GM21390 (cell line): ENCODE measurements around the gene TMIGD1.

Experiments used
- ATAC-seq: cut with Tn5 transposase; IDR thresholded peaks from one replicate; pipeline ENCODE4 v1.9.1; 2021; ENCODE audit not compliant: unreplicated experiment

Gene TMIGD1

DNA sequence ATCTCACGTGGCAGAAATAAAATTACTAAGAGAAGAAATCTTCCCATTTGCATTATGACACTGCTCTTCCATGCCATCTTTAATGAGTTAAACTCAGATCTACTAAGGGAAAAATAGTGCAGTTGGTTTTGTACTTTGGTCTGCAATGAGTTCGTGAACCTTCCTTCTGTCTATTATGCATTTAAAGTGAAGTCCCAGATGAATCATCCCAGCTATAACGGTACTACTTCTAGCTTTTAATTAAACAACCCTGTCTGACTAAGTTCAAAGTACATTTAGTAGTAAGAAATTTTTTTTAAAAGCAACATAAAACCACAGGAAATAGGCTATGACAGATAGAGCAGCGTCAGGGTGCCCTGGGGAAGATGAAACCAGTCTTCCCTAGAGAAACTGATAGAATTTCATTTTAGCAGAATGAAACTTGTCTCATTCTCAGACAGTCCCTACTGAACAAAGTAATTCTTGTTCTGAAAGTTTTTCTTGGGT lies 1.8 kb downstream of the TMIGD1 start:
- peak; percentile 64 for ATAC-seq

DNA sequence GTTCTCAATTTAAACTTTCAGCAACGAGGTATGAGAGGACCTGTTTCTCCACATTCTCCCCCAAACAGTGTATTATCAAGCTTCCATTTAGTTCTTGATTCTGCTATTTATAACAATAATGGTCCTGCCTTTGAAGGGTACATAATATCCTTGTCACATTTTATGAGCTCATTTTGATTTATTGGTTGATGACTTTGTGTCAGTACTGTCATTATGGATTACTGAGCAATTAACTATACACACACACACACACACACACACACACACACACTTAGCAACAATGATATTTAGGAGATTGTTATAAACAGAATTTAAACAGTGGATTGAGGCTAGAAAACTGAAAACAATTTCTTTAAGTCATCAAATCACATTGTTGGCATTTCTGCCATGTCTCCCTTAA lies 7.0 kb downstream of the TMIGD1 start:
- no peak for ATAC-seq

DNA sequence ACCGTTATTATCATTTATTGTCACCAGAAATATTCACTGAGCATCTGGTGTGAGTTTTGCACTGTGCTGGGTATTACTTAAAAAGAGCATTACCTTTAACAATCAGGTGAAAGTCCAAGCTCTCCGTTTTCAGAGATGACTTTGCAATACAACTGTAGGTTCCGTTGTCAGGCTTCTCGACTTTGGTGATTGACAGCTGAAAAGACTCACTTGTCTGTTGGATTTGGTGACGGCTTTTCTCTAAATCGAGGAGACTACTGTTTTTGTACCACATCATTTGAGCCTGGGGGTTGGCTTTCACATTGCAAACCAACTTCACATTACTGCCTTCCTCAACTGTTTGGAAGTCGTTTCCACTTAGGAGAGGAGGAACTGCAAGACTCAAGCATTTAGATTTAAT lies 9.1 kb downstream of the TMIGD1 start:
- ATAC-seq: no peak

DNA sequence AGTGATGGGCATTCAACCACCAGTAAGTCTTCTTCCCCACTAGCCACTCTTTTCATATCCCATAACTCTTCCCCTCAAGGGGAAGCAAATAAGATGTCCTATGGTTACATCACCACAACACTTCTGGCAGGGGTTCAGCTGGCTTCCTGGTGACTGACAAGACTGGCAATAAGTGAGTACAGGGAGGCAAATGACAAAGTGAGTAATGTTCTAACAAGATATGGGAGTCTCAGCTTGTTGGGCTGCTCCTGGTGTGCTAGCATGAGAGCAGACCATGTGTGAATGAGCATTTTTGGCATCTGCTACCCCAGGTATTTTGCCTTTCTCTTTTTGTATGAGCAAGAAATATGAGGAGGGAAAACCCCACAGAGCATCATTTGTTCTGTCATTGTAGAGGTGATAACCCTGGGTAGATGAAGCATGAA lies 9.9 kb downstream of the TMIGD1 start:
- no peak for ATAC-seq

DNA sequence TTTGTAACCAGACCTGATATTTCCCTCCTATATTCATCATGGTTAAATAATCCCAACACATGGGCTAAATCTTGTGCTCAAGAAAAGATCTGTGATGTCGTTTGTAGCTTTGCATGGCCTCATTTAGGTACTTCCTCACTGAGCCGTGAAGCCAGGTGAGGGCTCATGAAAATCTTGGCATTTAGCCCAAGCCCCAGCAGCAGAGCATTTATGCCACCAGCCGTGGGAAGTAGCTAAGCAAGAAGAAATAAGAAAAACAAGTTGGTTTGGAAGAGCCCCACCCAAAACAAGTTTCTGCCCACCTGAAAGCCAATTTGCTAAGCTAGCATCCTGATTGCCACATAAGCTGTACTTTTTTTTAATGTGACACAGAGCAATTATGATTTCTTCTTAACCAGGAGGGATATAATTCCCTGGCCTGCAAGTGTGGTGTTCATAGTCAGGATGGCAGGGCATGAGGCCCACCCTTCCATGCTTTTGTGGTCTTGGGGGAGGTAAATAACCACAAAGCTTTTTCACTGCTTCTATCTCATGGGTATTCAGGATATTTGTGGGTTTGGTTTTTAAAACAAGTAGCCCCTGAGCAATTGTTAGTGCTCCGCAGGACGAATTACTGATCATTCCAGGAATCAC lies 10.5 kb downstream of the TMIGD1 start:
- ATAC-seq: no peak

DNA sequence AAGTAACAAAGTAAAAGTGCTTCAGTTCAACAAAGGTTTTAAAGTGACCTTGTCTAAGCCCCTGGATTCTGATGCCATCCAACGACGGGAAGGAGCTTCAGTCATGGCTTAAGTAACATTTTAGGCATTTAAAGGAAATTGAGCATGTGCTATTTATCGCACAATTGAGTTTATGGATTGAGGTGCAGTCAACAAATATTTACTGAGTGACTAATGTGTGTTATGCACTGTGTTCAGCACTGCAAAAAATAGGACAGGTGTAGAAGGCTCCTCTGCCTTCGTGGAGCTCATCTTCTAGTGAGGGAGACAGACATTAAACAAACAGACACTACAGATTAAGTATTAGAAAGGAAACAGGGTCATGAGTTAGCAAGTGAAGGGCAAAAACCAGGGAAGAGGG lies 12.5 kb downstream of the TMIGD1 start:
- no peak for ATAC-seq

DNA sequence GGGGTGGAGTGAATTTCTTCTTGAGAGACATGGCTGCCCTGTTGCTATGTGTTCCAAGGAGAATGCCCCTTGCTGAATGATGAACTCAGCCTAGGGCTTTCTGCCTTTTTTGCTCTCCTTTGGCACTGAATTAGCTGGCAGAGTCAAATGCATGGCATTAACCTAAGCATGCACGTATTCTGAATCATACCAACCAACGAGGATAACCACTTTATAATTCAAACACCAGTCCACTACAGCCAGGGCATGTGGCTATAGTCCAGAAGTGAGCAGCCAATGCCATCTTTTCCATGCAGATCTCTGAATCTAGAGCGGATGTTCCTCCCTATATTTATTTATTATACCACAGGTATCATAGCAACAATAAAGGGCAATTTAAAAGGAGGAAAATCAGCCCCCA lies 15.7 kb downstream of the TMIGD1 start:
- ATAC-seq: no peak

DNA sequence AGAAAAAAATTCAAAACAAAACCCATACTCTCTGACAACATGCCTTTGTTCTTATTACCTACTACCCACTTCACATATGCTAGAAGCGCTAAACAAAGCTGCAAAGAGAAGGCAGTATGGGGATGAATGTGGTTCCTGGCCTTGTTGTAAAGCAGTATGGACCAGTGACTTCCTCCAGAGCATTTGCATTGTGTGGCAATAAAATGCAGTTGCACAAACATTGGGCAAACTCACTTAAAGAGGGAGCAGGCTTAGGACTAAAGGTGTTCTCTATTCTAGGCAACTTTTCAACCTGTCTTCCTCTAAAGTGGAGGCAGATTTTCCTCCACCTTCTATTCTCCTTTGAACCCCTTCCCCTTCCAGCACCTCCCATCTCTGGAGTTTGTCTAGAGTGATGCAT lies 17.1 kb downstream of the TMIGD1 start:
- no peak for ATAC-seq

DNA sequence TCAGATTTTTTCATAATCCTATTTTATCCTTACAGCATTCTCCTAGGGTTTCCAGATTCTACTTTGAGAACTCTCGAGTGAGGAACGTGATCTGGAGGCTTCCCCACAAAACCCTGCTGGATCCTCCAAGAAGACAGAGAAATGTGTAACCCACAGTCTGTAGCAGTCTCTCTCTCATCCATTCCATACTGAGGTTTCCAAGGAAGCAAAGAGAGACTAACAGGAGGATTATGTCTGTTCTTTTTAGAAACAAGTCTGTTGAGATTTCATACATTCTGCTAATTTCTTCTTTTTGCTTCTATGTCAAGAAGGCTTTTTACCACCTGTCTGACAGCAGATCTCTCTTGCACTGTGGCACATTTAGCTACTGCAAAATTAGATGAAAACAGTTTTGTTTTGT lies 18.8 kb downstream of the TMIGD1 start:
- no peak for ATAC-seq

DNA sequence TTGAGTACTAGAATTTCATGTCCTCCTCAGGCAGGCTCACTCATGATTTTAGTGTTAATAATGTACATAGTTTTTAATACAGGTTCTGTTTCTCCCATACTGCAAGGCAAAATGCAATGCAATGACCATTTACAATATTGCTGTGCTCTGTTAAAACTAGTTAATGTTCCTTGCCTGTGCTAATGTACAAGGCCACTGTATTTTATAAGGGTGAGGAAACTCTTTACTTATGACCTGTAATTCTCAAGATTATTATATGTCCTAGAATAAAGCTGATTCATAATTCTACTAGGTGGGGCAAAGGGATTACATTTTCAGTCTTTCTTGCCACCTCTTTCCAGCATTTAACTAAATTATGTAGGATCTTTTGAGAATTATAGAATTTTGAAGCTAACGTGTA lies 19.4 kb downstream of the TMIGD1 start:
- ATAC-seq: no peak

DNA sequence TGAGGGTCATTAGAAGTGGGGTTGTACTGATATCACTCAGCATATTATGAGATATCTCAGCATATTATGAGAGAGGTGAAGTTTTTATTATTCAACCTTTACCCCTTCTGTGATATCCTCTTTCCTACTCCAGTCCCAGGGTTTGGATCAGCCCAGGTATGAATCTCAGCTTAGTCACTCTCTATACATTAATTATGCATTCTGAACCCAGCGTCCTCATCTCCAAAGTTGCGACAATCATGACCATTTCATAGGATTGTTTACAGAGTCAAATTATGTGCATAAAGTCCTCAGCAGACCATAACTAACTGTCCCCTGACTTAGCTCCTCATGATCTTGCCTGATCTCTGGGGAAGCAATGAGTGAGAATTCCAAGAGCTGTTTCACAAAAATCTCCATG lies 21.6 kb downstream of the TMIGD1 start:
- no peak for ATAC-seq

DNA sequence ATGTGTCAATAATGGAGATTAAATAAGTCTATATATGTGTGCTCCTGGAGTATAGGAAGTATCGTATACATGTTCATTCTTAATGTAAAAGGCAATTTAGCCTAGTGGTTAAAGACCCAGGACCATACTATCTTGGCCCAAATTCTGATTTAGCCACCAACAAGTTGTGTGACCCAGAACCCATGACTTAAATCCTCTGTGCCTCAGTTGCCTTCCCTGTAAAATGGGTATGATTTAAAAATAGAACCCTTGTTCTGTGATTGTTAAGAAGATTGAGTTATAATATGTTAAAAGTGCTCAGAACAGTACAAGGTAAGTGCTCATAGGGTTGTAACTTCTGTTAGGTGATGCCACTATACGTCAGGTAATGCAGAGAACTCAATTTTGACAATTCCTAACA lies 23.3 kb downstream of the TMIGD1 start:
- no peak for ATAC-seq

DNA sequence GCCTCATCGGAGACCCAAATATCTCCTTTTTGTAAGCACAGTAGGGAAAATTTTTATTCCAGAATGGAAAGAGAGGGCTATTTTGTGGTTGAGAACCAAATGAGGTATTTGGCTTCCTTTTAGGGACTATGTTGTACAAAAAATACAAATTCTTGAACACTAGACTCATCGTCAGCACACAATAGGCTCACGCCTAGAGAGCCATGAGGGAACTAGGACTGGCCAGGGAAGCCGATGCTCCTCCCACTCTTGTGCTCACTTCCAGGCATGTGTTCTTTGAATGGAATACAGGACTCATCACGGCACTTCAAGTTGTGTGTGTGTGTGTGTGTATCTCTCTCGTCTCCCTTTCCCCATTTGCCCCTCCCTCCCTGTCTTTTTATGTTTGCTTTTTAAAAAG lies 24.3 kb downstream of the TMIGD1 start:
- no peak for ATAC-seq

DNA sequence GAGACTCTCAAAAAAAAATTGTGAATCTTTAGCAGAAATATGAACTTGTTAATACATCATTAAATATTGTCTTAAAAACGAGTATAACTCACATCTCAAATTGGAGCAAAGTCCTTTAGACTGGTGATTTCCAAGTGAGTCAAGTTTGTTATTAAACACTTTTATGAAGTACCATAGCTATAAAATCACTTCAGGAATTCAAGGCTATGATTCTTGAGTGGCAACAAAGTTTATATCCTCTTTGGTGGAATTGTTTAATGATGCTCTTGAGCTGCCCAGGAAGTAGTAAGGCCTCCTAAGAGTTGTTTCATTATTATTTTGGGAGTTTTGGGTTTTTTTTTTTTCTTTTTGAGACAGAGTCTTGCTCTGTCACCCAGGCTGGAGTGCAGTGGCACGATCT lies 25.5 kb downstream of the TMIGD1 start:
- no peak for ATAC-seq

DNA sequence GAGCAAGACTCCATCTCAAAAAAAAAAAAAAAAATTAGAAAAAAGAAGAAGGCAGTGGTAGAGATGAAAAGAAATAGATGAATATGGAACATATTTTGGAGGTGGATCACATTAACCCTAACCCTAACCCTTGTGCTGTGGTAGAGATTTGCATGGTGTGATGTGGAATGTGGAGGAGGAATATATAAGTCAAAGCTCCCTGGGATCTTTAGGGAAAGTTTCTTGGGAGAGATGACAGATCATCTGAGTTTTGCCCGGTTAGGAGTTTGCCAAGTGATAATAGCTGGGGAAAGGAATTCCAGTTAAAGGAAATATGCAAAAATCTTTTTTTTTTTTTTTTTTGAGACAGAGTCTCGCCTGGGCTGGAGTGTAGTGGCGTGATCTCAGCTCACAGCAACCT lies 29.1 kb downstream of the TMIGD1 start:
- no peak for ATAC-seq

DNA sequence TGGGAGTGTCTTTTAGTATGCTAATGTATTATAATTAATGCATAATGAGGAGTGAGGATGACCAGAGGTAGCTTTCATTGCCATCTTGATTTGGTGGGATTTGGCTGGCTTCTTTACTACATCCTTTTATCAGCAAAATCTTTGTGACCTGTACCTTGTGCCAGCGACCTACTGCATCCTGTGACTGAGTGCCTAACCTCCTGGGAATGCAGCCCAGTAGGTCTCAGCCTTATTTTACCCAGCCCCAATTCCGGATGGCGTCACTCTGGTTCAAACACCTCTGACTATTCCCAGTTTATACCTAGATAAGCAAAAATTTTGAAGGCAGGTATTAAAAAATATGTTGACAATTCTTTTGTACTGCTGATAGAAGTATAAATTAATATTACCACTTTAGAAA lies 31.6 kb downstream of the TMIGD1 start:
- no peak for ATAC-seq

DNA sequence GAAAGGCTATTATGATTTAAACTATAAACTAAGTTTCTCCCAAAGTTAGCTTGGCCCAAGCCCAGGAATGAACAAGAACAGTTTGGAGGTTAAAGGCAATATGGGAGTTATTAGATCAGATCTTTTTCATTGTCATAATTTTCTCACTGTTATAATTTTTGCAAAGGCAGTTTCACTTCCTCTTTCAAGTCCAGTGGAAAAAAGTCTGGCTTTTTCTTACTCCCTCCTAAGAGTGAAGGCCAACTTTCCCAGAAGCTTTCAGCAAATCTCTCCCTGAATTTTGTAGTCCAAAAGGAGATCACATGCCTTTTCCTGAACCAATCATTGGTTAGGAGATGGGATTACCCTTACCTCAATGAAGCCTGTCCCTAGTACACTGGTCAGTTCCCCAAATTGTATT lies 33.0 kb downstream of the TMIGD1 start:
- no peak for ATAC-seq

DNA sequence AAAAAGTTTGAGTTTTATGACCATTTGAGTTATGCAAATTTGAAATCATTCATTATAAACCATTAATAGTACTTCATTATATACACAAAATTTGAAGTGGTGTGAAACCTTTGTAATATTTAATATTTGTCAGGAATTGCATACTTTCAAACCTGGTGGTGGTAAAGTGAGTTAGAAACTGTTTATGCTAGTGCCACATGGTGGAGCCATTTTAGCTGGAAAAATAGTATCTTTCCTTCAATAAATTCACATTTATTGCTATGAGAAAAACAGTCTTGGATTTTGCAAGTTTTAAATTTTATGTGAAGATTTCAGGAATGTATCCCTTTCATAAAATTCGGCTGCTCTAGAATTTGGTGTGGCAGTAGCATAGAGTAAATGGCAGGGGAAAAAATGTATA lies 34.9 kb downstream of the TMIGD1 start:
- no peak for ATAC-seq

DNA sequence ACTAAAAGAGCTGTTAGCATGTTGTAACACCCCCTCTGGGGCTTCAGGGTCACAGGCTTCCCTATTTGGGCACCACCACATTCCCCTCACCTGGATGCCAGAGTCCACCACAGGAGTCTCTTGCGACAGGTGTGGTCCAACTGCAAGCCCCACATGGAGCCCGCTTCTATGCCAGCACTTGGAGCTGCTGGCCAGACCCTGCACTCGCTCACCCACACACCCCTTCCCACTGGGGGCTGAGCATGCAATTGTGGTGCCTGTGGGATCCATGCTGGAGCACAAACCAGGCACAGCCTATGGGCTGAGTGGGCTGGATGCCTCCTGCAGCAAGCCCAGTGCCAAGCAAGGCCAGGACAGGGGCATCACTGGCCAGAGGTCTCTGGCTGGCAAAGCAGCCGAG lies 36.1 kb downstream of the TMIGD1 start:
- ATAC-seq: no peak

DNA sequence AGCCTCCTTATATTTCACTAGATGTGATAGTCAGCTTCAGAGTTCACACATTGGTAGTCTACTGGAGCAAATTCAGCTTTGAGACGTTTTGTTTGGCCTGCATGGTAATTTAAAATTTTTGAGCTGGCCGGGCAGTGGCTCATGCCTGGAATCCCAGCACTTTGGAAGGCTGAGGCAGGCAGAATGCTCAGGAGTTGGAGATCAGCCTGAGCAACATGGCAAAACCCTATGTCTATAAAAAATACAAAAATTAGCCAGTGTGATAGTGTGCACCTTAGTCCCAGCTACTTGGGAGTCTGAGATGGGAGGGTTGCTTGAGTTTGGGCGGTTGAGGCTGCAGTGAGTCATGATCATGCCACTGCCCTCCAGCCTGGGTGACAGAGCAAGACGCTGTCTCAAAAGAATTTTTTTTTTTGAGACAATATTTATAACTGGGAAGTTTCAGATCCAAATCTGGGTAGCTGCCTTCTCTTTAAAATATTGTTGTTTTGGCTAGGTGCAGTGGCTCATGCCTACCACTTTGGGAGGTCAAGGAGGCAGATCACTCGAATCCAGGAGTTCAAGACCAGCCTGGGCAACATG lies 37.3 kb downstream of the TMIGD1 start:
- no peak for ATAC-seq

DNA sequence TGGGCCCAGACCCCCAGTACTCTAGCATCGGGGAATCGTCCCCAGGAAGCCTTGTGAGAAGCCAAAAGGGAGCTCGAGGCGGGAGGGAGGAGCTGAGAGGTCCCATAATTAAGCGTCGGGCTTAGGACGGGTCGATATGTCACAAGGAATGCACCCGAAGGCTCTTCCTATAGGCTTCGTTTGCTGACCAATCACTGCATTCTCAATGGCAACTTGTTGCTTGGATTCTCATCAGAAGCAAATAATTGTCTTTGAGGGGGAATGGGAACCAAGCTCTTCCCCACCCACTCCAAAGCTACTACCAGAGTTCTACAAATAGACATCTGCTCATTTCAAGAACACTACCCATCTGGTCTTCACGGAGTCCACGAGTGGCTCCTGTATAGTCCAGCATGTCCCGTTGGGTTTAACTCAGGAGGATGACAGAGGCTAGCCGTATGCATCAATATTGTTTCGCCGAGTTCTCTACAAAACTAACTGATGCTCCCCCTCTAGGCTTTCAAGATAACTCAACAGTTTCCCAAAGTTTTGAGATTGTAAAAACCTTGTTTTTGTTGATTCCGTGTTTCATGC lies 41.5 kb downstream of the TMIGD1 start:
- ATAC-seq: peak; percentile 18

DNA sequence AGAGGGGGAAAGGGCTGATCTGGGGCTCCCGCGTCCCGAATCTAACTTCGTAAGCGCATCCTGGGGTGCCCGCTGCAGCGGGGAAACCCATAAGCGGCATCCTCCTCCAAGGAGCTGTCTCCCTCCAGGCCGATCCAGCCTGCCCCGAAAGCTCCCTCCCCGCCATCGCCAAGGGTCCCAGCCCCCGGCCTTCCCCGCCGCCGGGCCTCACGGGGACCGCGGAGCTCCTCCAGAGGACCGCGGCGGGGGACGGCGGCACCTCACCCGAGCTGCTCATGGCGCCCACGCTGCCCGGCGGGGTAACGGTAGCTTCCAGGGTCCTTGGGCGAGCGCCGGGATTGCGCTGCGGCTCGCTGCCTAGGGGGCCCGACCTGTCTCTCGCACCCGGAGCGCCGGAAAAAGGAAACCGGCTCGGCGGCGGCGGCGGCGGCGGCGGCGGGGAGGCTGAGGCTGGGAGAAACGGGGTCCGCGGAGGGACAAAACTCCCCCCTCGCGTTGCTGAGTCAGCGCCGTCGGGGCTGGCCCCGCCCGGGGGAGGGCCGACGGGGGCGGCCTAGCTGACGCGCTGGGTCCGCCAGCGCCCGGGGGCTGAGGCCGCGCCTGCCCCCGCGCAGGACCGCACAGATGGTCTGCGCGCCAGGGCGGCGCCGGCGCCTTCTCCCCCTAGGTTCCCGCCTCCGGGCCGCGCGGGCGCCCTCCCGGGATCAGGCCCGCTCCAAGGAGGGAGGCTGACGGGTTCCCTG lies 42.1 kb downstream of the TMIGD1 start, which contains the start of gene BLMH:
Gene BLMH, minus strand, starts transcription at position 402 of the 743 bp plus-strand sequence. Its CDS starts 125 bp downstream, at position 277.
- ATAC-seq: peak; percentile 60
